DOHH2 (cell line): ENCODE data around the gene ARTN.
A peak's percentile ranks its signal among the peaks of the same experiment; 100 is the strongest.

Source experiments
- H3F3A ChIP-seq: fragments of 200-600 bp; sonication (generic), shearing (Covaris generic); 2 replicates; pipeline ENCODE4 v1.6.0; 2016; ENCODE audit warnings: antibody characterized with exemption, mild to moderate bottlenecking; ENCODE audit not compliant: control insufficient read depth, insufficient read depth
- H3K27ac ChIP-seq: fragments of 200-600 bp; sonication (generic); 2 replicates; pipeline ENCODE4 v1.5.1; 2014; ENCODE audit warnings: low read depth, mild to moderate bottlenecking, low read length, moderate library complexity
- H3K27me3 ChIP-seq: fragments of 200-600 bp; sonication (generic); 2 replicates; pipeline ENCODE4 v1.6.1; 2014; ENCODE audit warnings: mild to moderate bottlenecking, low read length, mixed read lengths; ENCODE audit not compliant: control insufficient read depth
- H3K36me3 ChIP-seq: fragments of 200-600 bp; sonication (generic); 2 replicates; pipeline ENCODE4 v1.6.1; 2014; ENCODE audit warnings: mild to moderate bottlenecking, low read length, moderate library complexity, mixed read lengths; ENCODE audit not compliant: control insufficient read depth
- H3K4me1 ChIP-seq: fragments of 200-600 bp; sonication (generic); 2 replicates; pipeline ENCODE4 v1.6.1; 2014; ENCODE audit warnings: mild to moderate bottlenecking, low read length, mixed read lengths; ENCODE audit not compliant: control insufficient read depth
- H3K4me2 ChIP-seq: fragments of 200-600 bp; sonication (generic); 2 replicates; pipeline ENCODE4 v1.6.0; 2014; ENCODE audit warnings: mild to moderate bottlenecking, low read length, moderate library complexity
- H3K4me3 ChIP-seq: fragments of 200-600 bp; sonication (generic); 2 replicates; pipeline ENCODE4 v1.5.1; 2014; ENCODE audit warnings: mild to moderate bottlenecking, low read length, mixed read lengths
- H3K79me2 ChIP-seq: fragments of 200-600 bp; sonication (generic); 2 replicates; pipeline ENCODE4 v1.6.1; 2014; ENCODE audit warnings: mild to moderate bottlenecking, low read length, mixed read lengths; ENCODE audit not compliant: control insufficient read depth
- H3K9me2 ChIP-seq: fragments of 200-600 bp; sonication (generic); replicated peaks from 2 replicates; pipeline ENCODE4 v1.6.1; 2014; ENCODE audit warnings: mild to moderate bottlenecking, low read length, mixed read lengths; ENCODE audit not compliant: control insufficient read depth
- H3K9me3 ChIP-seq: fragments of 200-600 bp; sonication (generic); 2 replicates; pipeline ENCODE4 v1.6.1; 2014; ENCODE audit warnings: antibody characterized with exemption, low read length, mixed read lengths; ENCODE audit not compliant: control insufficient read depth, insufficient read depth
- H4K20me1 ChIP-seq: fragments of 200-600 bp; sonication (generic); 2 replicates; pipeline ENCODE4 v1.6.0; 2014; ENCODE audit warnings: low read depth, mild to moderate bottlenecking, antibody characterized with exemption, low read length, moderate library complexity; ENCODE audit not compliant: control insufficient read depth, insufficient read depth
- EZH2phosphoT487 ChIP-seq: fragments of 200-600 bp; sonication (generic); IDR thresholded peaks from 2 replicates; pipeline ENCODE4 v1.6.1; 2017; ENCODE audit warnings: borderline replicate concordance, mild to moderate bottlenecking, antibody characterized with exemption, low read length, moderate library complexity, mixed read lengths
- TF ChIP-seq, protein P1 (sequence below): fragments of 200-600 bp; sonication (generic); IDR thresholded peaks from one replicate; pipeline ENCODE4 v1.5.1; 2014; ENCODE audit warnings: antibody characterized with exemption, mild to moderate bottlenecking, low read depth, low read length; ENCODE audit not compliant: poor library complexity, severe bottlenecking

The ARTN gene

DNA sequence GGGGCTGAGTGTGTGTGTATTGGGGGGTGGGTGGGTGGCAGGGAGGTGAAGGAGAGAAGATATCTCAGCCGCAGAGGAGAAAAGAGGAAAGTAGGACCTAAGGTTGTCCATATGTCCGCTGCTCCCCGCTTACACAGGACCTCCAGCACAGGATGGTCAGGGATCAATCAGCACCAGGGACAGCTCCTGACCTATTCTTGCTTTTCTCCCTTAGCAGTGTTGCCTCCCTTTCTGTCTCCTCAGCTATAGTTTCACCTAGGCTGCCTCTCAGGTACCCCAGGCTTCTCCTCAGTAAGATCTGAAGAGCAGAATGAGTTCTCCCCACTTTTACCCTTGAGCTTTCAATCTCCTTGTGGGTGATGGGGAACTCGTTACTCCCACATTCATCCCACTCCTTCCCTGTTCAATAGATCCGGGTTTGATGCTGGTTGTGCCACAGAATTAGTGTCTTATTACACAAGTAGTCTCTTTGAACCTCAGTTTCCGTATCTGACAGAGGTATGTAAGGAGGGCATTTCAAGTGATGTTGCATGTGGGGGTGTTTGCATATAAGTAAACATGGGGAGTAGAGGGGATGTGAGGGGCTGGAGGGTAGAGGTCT, 34.8 kb downstream of the ARTN start:
- no peak for TF ChIP-seq EZH2phosphoT487
- TF ChIP-seq, protein P1, sequence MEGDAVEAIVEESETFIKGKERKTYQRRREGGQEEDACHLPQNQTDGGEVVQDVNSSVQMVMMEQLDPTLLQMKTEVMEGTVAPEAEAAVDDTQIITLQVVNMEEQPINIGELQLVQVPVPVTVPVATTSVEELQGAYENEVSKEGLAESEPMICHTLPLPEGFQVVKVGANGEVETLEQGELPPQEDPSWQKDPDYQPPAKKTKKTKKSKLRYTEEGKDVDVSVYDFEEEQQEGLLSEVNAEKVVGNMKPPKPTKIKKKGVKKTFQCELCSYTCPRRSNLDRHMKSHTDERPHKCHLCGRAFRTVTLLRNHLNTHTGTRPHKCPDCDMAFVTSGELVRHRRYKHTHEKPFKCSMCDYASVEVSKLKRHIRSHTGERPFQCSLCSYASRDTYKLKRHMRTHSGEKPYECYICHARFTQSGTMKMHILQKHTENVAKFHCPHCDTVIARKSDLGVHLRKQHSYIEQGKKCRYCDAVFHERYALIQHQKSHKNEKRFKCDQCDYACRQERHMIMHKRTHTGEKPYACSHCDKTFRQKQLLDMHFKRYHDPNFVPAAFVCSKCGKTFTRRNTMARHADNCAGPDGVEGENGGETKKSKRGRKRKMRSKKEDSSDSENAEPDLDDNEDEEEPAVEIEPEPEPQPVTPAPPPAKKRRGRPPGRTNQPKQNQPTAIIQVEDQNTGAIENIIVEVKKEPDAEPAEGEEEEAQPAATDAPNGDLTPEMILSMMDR, result no peak
- Histone ChIP-seq H3K27ac (no peak overlapping the region), H3K4me3 (no peak overlapping the region)

DNA sequence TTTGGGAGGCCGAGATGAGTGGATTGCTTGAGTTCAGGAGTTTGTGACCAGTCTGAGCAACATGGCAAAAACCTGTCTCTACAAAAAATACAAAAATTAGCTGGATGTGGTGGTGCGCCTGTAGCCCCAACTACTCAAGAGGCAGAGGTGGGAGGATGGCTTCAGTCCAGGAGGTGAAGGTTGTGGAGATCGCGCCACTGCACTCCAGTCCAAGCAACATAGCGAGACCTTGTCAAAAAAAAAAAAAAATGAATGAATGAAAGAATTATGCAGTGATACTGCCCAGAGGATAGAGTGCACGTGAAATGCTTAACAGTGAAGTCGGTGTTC, 35.8 kb downstream of the ARTN start:
- H4K20me1 ChIP-seq, result no peaks in the 10 kb centered on the region
- H3K4me3 ChIP-seq, result peak overlapping the region; percentile 95
- H3K27ac ChIP-seq, result no peak overlapping the region
- no peaks in the 10 kb centered on the region for H3K9me3 ChIP-seq
- H3K27me3 ChIP-seq, result no peaks in the 10 kb centered on the region
- H3K79me2 ChIP-seq, result peaks cover 21% of the 10 kb centered on the region
- H3K9me2 ChIP-seq, result no peaks in the 10 kb centered on the region
- peaks cover 25% of the 10 kb centered on the region for H3K4me1 ChIP-seq
- H3K4me2 ChIP-seq, result peak overlapping the region; percentile 89
- peaks cover 12% of the 10 kb centered on the region; the same call in 1 of the 2 replicates for H3F3A ChIP-seq
- no peak for TF ChIP-seq EZH2phosphoT487
- TF ChIP-seq, protein P1, result no peak
- peaks cover 36% of the 10 kb centered on the region for H3K36me3 ChIP-seq

More for the DNA sequence above, 34.8 kb downstream of the ARTN start:
- Histone ChIP-seq H3K4me1 (peaks cover 16% of the 10 kb centered on the region), H3K79me2 (peaks cover 21% of the 10 kb centered on the region), H3F3A (peaks cover 6% of the 10 kb centered on the region; the same call in 1 of the 2 replicates), H3K27me3 (no peaks in the 10 kb centered on the region), H3K9me3 (no peaks in the 10 kb centered on the region), H3K4me2 (no peak overlapping the region), H3K9me2 (no peaks in the 10 kb centered on the region), H3K36me3 (peaks cover 30% of the 10 kb centered on the region), H4K20me1 (no peaks in the 10 kb centered on the region)

DNA sequence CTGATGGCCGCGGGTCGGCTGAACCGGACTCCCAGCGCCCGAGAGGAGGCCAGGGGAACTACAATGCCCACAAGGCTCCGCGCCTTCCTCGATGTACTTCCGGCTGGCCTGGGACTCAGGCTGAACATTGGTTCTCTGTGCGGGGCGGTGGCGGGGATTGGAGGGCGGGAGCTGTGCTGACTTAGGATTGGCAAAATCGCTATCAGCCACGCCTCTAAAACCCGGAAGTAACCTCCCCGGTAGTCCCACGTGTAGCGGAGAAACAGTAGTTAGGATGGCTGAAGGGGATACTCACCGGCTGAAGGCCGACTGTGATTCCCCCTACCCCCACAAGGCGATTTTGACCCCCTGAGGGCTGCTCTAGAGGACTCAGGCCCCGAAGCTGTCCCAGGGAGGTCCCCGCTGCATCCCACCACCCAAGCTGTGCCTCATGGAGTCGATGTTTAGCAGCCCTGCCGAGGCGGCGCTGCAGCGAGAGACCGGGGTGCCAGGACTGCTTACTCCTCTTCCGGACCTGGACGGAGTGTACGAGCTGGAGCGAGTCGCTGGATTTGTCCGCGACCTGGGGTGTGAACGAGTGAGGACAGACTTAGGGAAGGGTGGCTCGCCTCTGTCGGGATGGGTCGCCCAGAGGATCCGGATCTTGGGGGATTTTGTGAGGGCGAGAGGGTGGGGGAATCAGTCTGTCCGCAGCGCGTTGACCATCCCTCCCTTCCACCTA, 36.3 kb downstream of the ARTN start, which contains the start of gene DPH2:
DPH2 (plus strand) TSS at position 265 of the 721 bp plus-strand sequence; CDS start at position 431, 166 bp downstream.
- H3K4me3 ChIP-seq, result peak within 1 kb of the TSS; percentile 95
- TF ChIP-seq, protein P1, result peak; percentile 42
- TF ChIP-seq EZH2phosphoT487, result no peak
- peaks cover 36% of the 10 kb centered on the region for H3K36me3 ChIP-seq
- no peaks in the 10 kb centered on the region for H4K20me1 ChIP-seq
- H3K27me3 ChIP-seq, result no peaks in the 10 kb centered on the region
- H3K79me2 ChIP-seq, result peaks cover 23% of the 10 kb centered on the region
- H3K9me2 ChIP-seq, result no peaks in the 10 kb centered on the region
- peak within 1 kb of the TSS; percentile 89 for H3K4me2 ChIP-seq
- H3K9me3 ChIP-seq, result no peaks in the 10 kb centered on the region
- H3K27ac ChIP-seq, result no peak within 1 kb of the TSS
- H3F3A ChIP-seq, result peaks cover 12% of the 10 kb centered on the region; the same call in 1 of the 2 replicates
- H3K4me1 ChIP-seq, result peaks cover 25% of the 10 kb centered on the region
